K562 treated with DMSO at 1 percent for 4 hours (cell line): ENCODE results near the gene CXCR4. TPM values are rescaled to one million over a fixed set of nuclear protein-coding genes. Genes with fewer than 3 reads are reported as not detected.

Experiments
- total RNA-seq: library from RNA; unstranded; fragments of 300-600 nt; gene quantifications from 2 replicates; pipeline ENCODE4 v1.2.3, GENCODE V29; 2022; ENCODE audit not compliant: insufficient read depth

CXCR4 gene
- total RNA-seq = not detected in 2 replicates

DNA sequence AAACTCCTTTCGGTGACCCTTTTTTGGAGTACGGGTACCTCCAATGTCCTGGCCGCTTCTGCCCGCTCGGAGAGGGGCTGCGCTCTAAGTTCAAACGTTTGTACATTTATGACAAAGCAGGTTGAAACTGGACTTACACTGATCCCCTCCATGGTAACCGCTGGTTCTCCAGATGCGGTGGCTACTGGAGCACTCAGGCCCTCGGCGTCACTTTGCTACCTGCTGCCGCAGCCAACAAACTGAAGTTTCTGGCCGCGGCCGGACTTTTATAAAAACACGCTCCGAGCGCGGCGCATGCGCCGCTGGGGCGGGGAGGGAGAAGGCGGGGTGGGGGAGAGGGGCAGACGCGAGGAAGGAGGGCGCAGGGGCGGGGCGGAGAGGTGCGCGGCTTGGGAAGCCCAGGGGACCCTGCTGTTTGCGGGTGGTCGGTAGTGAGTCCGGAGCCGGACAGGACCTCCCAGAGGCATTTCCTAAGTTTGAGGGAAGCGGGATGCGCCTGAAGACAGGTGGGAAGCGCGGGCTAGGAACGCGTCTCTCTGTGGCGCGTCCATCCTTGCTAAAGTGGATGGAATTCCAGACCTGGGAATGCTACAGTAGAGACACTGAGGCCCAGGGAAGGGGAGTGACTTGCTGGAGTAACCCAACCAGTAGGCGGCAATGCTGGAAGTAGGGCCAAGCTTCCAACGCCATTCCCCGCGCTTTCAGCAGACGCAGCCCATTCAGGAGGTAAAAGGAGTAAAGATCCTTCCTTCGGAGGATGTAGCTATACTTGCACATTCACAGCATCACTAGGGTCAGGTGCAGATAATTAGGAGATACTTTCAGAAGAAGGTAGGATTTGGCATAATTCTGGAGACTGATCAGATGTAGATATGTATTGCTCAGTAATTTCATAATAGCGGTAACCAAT, at the start of gene CXCR4:
CXCR4 (minus strand) TSS at position 241 of the 910 bp plus-strand sequence; CDS start at position 152, 89 bp downstream.

Other genes starting within 250 kb of the CXCR4 start
- gene MCM6, start 241.7 kb downstream of the CXCR4 start, total RNA-seq = 73.7 and 74.0 TPM in 2 replicates
- 49.4 and 49.8 TPM in 2 replicates for gene DARS1, start 132.5 kb downstream of the CXCR4 start, total RNA-seq